Upper lobe of left lung (tissue), 4 donors: ENCODE results near the gene SYT5.

ENCODE experiments used
- POLR2A ChIP-seq, 4 donors: fragments of 450-650 bp; IDR thresholded peaks; one replicate each; pipeline ENCODE4 v1.5.1; 2016 to 2017; ENCODE audit warnings: antibody characterized with exemption in 4 of 4, mild to moderate bottlenecking in 2 of 4
- POLR2AphosphoS5 ChIP-seq, 2 donors: sonication (generic); formaldehyde crosslinking; IDR thresholded peaks; one replicate each; pipeline ENCODE4 v1.5.1; 2017; ENCODE audit warnings: antibody characterized with exemption in 2 of 2
- TF ChIP-seq, protein P1 (sequence below), 6 experiments: fragments of 450-650 bp in 4 of 6; fragments of 200-600 bp in 2 of 6; sonication (generic) in 2 of 6; IDR thresholded peaks; one replicate each; pipeline ENCODE4 v1.5.1; 2016 to 2019; ENCODE audit warnings: antibody characterized with exemption in 6 of 6

DNA sequence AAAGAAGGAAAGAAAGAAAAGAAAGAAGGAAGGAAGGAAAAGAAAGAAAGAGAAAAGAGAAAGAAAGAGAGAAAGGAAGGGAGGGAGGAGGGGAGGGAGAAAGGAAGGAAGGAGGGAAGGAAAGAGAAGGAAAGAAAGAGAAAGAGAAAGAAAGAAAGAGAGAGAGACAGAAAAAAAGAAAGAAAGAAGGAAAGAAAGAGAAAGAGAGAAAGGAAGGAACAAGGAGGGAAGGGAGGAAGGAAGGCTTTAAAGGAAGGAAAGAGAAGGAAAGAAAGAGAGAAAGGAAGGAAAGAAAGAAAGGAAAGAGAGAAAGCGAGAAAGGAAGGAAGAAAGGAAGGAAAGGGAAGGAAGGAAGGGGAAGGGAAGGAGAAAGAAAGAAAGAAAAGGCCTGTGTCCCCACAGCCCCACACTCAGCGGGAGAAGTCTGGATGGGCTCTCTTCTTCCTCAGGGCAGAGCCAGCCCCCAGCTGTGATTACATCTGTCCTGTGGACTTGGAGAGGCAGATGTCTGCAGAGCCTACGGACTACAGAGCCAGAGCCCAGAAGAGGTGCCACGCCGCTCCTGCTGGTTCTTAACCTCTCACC lies 19.6 kb upstream of the SYT5 start:
- TF ChIP-seq, protein P1, sequence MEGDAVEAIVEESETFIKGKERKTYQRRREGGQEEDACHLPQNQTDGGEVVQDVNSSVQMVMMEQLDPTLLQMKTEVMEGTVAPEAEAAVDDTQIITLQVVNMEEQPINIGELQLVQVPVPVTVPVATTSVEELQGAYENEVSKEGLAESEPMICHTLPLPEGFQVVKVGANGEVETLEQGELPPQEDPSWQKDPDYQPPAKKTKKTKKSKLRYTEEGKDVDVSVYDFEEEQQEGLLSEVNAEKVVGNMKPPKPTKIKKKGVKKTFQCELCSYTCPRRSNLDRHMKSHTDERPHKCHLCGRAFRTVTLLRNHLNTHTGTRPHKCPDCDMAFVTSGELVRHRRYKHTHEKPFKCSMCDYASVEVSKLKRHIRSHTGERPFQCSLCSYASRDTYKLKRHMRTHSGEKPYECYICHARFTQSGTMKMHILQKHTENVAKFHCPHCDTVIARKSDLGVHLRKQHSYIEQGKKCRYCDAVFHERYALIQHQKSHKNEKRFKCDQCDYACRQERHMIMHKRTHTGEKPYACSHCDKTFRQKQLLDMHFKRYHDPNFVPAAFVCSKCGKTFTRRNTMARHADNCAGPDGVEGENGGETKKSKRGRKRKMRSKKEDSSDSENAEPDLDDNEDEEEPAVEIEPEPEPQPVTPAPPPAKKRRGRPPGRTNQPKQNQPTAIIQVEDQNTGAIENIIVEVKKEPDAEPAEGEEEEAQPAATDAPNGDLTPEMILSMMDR (IDR thresholded peaks at IDR 0.05), result no peak
- TF ChIP-seq POLR2AphosphoS5 (IDR thresholded peaks at IDR 0.05) (no peak), POLR2A (IDR thresholded peaks at IDR 0.05) (no peak)
